ENCODE measurements around the gene NPR2.

GRCh38 chr9:35811381-35812024 lies 20.1 kb downstream of the NPR2 start:
- no peak for TF ChIP-seq EZH2phosphoT487 (IDR thresholded peaks at IDR 0.05; ENCODE audit: low read depth, severe bottlenecking, unreplicated experiment)
- TF ChIP-seq CTCF (IDR thresholded peaks at IDR 0.05; ENCODE audit: poor library complexity): no peak
- no peak for TF ChIP-seq EZH2 (IDR thresholded peaks at IDR 0.05; ENCODE audit: borderline replicate concordance)

Data from hepatocyte (in vitro differentiated cells).